OCI-LY7 (cell line): ENCODE data around the gene ENTPD1. TPM values are rescaled to one million over a fixed set of nuclear protein-coding genes. Genes with fewer than 3 reads are reported as not detected.

ENCODE experiments used
- BruUV-seq: library from RNA; stranded (reverse); fragments of 400-500 nt; replicated peaks from 2 replicates; lab custom pipeline; 2021; lab: Mats Ljungman, UMichigan
- CTCF ChIA-PET: fragments of 300-600 bp; sonication (Branson Sonifier 250); formaldehyde crosslinking; loops from one replicate; lab custom pipeline; 2022; ENCODE audit warnings: antibody characterized with exemption; ENCODE audit not compliant: unreplicated experiment; lab: Charles Lee
- POLR2A ChIA-PET: fragments of 300-600 bp; sonication (Branson Sonifier 250); formaldehyde crosslinking; loops from one replicate; lab custom pipeline; 2022; ENCODE audit warnings: antibody characterized with exemption; lab: Charles Lee
- DNase-seq: peaks from one replicate; pipeline ENCODE4 v3.0.0-alpha.2; 2015; ENCODE audit warnings: low spot score
- H2AFZ ChIP-seq: fragments of 200-600 bp; sonication (generic), shearing (Covaris generic); 2 replicates; pipeline ENCODE4 v1.6.1; 2014; ENCODE audit warnings: mild to moderate bottlenecking, antibody characterized with exemption, low read length, moderate library complexity
- H3K27ac ChIP-seq: fragments of 200-600 bp; sonication (generic); 2 replicates; pipeline ENCODE4 v1.5.1; 2014; ENCODE audit warnings: mixed run types, low read depth, mild to moderate bottlenecking, moderate library complexity, low read length, inconsistent platforms; ENCODE audit not compliant: poor library complexity, severe bottlenecking
- H3K36me3 ChIP-seq: fragments of 200-600 bp; sonication (generic); 2 replicates; pipeline ENCODE4 v1.6.1; 2014; ENCODE audit warnings: mild to moderate bottlenecking, antibody characterized with exemption, low read length, moderate library complexity, mixed read lengths; ENCODE audit not compliant: insufficient read depth
- H3K4me1 ChIP-seq: fragments of 200-600 bp; sonication (generic); 2 replicates; pipeline ENCODE4 v1.5.1; 2014; ENCODE audit warnings: mild to moderate bottlenecking, low read length; ENCODE audit not compliant: insufficient read depth, poor library complexity, severe bottlenecking
- H3K4me2 ChIP-seq: fragments of 200-600 bp; sonication (generic); 2 replicates; pipeline ENCODE4 v1.6.1; 2014; ENCODE audit warnings: mild to moderate bottlenecking, low read length
- H3K4me3 ChIP-seq: fragments of 200-600 bp; sonication (generic); 2 replicates; pipeline ENCODE4 v1.5.1; 2014; ENCODE audit warnings: mild to moderate bottlenecking, low read depth, low read length; ENCODE audit not compliant: poor library complexity, severe bottlenecking
- H3K79me2 ChIP-seq: fragments of 200-600 bp; sonication (generic); 2 replicates; pipeline ENCODE4 v1.6.1; 2016; ENCODE audit warnings: low read depth, mild to moderate bottlenecking, low read length, moderate library complexity, mixed read lengths; ENCODE audit not compliant: insufficient read depth
- H3K9me2 ChIP-seq: fragments of 200-600 bp; sonication (generic); 2 replicates; pipeline ENCODE4 v1.6.1; 2016; ENCODE audit warnings: mild to moderate bottlenecking, low read length, mixed read lengths; ENCODE audit not compliant: insufficient read depth
- H3K9me3 ChIP-seq: fragments of 200-600 bp; sonication (generic); 2 replicates; pipeline ENCODE4 v1.6.1; 2014; ENCODE audit warnings: mild to moderate bottlenecking, mixed run types, low read length, mixed read lengths
- H4K20me1 ChIP-seq: fragments of 200-600 bp; sonication (generic); 2 replicates; pipeline ENCODE4 v1.6.1; 2014; ENCODE audit warnings: mild to moderate bottlenecking, antibody characterized with exemption, low read length, moderate library complexity, mixed read lengths; ENCODE audit not compliant: insufficient read depth
- CTCF ChIP-seq: fragments of 200-600 bp; sonication (generic); conservative IDR thresholded peaks from 2 replicates; pipeline ENCODE4 v1.5.1; 2014; ENCODE audit warnings: mild to moderate bottlenecking, antibody characterized with exemption, low read length, moderate library complexity, mixed read lengths
- EZH2phosphoT487 ChIP-seq: fragments of 200-600 bp; sonication (generic); IDR thresholded peaks from 2 replicates; pipeline ENCODE4 v1.6.1; 2018; ENCODE audit warnings: low read depth, borderline replicate concordance, mild to moderate bottlenecking, mixed run types, antibody characterized with exemption, low read length, moderate library complexity, mixed read lengths
- intact Hi-C: fragments of 100-400 bp; cut with micrococcal nuclease; formaldehyde crosslinking; loops from one replicate; pipeline ENCODE4 v1.10.0; 2022; ENCODE audit not compliant: unreplicated experiment
- total RNA-seq, 2 experiments: library from RNA; depleted of rRNA in 1 of 2; stranded (reverse); fragments of >200 nt in 1 of 2; shearing (Covaris generic) in 1 of 2; gene quantifications; 2 replicates each; pipeline ENCODE4 v1.2.3, GENCODE V29; 2014 to 2022

ENTPD1 gene
- total RNA-seq, 2 experiments from 2014 or later = 5.1 to 6.7 TPM

- H3K9me3 ChIP-seq = no peaks in the 10 kb centered on the region
- no peak overlapping the region for H3K27ac ChIP-seq
- BruUV-seq = no TSS peak
- no peak for TF ChIP-seq EZH2phosphoT487
- no peak for TF ChIP-seq CTCF
- H3K4me3 ChIP-seq = no peak overlapping the region
- peaks cover 12% of the 10 kb centered on the region for H3K4me1 ChIP-seq
- ChIA-PET CTCF (no interaction called here), POLR2A (interaction anchor here (0.6 kb wide), 1 partner anchor 306 kb away, joined by 3 read pairs; no protein-coding TSS in a partner anchor)
- H3K79me2 ChIP-seq = no peaks in the 10 kb centered on the region
- H3K9me2 ChIP-seq = no peaks in the 10 kb centered on the region
- peak; percentile 15 for DNase-seq
- intact Hi-C loops = no loop called here
- peak overlapping the region; percentile 32; the same call in 1 of the 2 replicates for H3K4me2 ChIP-seq
- no peaks in the 10 kb centered on the region for H4K20me1 ChIP-seq
- no peaks in the 10 kb centered on the region for H3K36me3 ChIP-seq
- no peak overlapping the region for H2AFZ ChIP-seq
Observed at GRCh38 chr10:95820363-95820762, 64.4 kb downstream of the ENTPD1 start.

GRCh38 chr10:95821720-95822119 lies 65.8 kb downstream of the ENTPD1 start:
- no peak overlapping the region for H3K4me3 ChIP-seq
- H3K79me2 ChIP-seq = no peaks in the 10 kb centered on the region
- H3K9me2 ChIP-seq = no peaks in the 10 kb centered on the region
- no peak for TF ChIP-seq CTCF
- TF ChIP-seq EZH2phosphoT487 = no peak
- H3K36me3 ChIP-seq = no peaks in the 10 kb centered on the region
- no TSS peak for BruUV-seq
- intact Hi-C loops = no loop called here
- H4K20me1 ChIP-seq = no peaks in the 10 kb centered on the region
- CTCF ChIA-PET = no interaction called here
- H3K4me2 ChIP-seq = no peak overlapping the region
- peaks cover 12% of the 10 kb centered on the region for H3K4me1 ChIP-seq
- H3K9me3 ChIP-seq = no peaks in the 10 kb centered on the region
- no peak for DNase-seq
- no peak overlapping the region for H3K27ac ChIP-seq
- POLR2A ChIA-PET = interaction anchor here (0.6 to 1.7 kb wide), 6 partner anchors 8 to 199 kb away, joined by 3 to 8 read pairs (median 4); no protein-coding TSS in a partner anchor
- H2AFZ ChIP-seq = no peak overlapping the region

DNA sequence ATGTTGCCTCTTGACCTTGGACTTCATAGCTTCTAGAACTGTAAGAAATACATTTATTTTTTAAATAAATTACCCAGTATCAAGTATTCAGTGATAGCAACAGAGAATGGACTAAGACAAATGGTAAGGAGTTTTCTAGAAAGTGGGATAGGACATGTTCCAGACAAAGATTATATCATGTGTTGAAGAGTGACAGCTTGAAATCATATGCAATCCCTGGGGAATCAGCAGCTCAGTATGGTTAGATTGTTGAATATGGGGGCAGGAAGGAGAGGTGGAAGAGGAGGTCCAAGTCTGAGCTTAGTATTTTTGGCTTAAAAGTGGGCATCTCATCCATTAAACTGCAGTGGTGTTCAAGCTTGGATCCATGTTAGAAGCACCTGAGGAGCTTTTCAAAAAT lies 74.1 kb downstream of the ENTPD1 start:
- TF ChIP-seq CTCF (no peak), EZH2phosphoT487 (no peak)
- Histone ChIP-seq H3K9me3 (no peaks in the 10 kb centered on the region), H3K9me2 (no peaks in the 10 kb centered on the region), H2AFZ (no peak overlapping the region), H3K79me2 (no peaks in the 10 kb centered on the region), H3K4me1 (peaks cover 10% of the 10 kb centered on the region), H3K27ac (no peak overlapping the region), H3K36me3 (no peaks in the 10 kb centered on the region; the same call in 1 of the 2 replicates), H3K4me3 (no peak overlapping the region), H3K4me2 (no peak overlapping the region), H4K20me1 (no peaks in the 10 kb centered on the region)
- DNase-seq = no peak
- CTCF ChIA-PET = no interaction called here
- intact Hi-C loops = no loop called here
- POLR2A ChIA-PET = interaction anchor here (0.6 to 0.9 kb wide), 3 partner anchors 10 to 752 kb away, joined by 3 read pairs; no protein-coding TSS in a partner anchor
- no TSS peak for BruUV-seq
